Large intestine (tissue), 3 donors: ENCODE data around the gene TBC1D1. TPM values are rescaled to one million over a fixed set of nuclear protein-coding genes. Genes with fewer than 3 reads are reported as not detected.

Source experiments
- DNase-seq, 2 donors: peaks; one replicate each; pipeline versions ENCODE4 v3.0.0 to v3.0.0-alpha.2; 2013
- H3K27ac ChIP-seq: one replicate; pipeline ENCODE4 v1.5.1; 2013; ENCODE audit warnings: low read length
- H3K27me3 ChIP-seq: 2 replicates; pipeline ENCODE4 v1.6.1; 2013; ENCODE audit warnings: low read length; ENCODE audit not compliant: control insufficient read depth, insufficient read depth
- H3K36me3 ChIP-seq: 2 replicates; pipeline ENCODE4 v1.6.1; 2013; ENCODE audit warnings: low read length; ENCODE audit not compliant: control insufficient read depth, insufficient read depth
- H3K4me1 ChIP-seq: one replicate; pipeline ENCODE4 v1.6.1; 2013; ENCODE audit warnings: low read length; ENCODE audit not compliant: control insufficient read depth, insufficient read depth
- H3K4me3 ChIP-seq: one replicate; pipeline ENCODE4 v1.5.1; 2013; ENCODE audit warnings: low read length
- H3K9me3 ChIP-seq: one replicate; pipeline ENCODE4 v1.6.1; 2013; ENCODE audit warnings: mild to moderate bottlenecking, low read depth, low read length, moderate library complexity; ENCODE audit not compliant: control insufficient read depth
- WGBS: methylation state at CpG from one replicate; pipeline ENCODE4 v1.1.5; 2013; ENCODE audit warnings: low lambda C conversion rate; ENCODE audit not compliant: insufficient coverage; 5-methylcytosine and 5-hydroxymethylcytosine counted together
- polyA plus RNA-seq: library from polyadenylated mRNA; unstranded; fragments of 120-200 nt; gene quantifications from one replicate; pipeline ENCODE4 v1.2.1, GENCODE V29; 2013

Gene TBC1D1
- polyA plus RNA-seq, 1 donor, result 116 TPM

DNA sequence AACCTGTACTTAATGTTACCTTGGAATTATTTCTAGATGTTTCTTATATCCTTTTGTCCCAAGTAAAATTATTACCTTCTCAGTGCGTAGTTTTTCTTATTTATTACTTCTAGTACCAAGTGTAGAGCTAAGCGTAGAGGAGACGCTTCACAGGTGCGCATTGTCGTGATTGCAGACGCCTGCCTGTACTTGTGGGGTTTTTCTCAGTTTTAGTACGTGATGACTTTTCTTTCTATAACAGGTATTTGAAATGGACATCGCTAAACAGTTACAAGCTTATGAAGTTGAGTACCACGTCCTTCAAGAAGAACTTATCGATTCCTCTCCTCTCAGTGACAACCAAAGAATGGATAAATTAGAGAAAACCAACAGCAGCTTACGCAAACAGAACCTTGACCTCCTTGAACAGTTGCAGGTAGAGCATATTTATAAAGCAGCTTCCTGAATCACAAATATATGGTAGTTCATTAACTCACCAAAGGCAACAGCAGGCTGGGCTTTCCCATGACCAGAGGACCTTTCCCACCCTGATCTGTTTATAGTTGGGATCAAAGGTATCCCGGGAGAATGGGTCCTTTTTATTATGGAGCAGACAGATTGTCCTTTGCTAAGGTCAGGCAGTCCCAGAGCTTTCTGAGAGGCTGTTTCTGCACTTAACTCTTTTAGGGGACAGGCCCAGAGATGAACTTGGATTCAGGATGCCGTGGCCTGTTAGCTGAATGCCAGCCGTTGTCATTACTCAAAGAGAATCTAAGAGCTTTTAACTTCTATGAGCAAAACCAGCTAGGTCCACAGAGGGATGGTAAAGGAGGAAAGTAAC lies 242.2 kb downstream of the TBC1D1 start:
- Histone ChIP-seq H3K27ac (peak overlapping the region; percentile 92), H3K9me3 (no peaks in the 10 kb centered on the region), H3K36me3 (peaks cover 31% of the 10 kb centered on the region), H3K4me1 (peaks cover 64% of the 10 kb centered on the region), H3K4me3 (no peak overlapping the region), H3K27me3 (no peaks in the 10 kb centered on the region)
- DNase-seq, result peak; percentile 89 to 96
- 47% methylated on average over 2 of the region's 14 CpGs for WGBS

GRCh38 chr4:38133711-38134480 lies 243.0 kb downstream of the TBC1D1 start:
- H3K27me3 ChIP-seq, result no peaks in the 10 kb centered on the region
- WGBS, result no CpG with 5 or more reads among the region's 7 CpGs
- H3K36me3 ChIP-seq, result peaks cover 36% of the 10 kb centered on the region
- no peak overlapping the region for H3K4me3 ChIP-seq
- H3K9me3 ChIP-seq, result no peaks in the 10 kb centered on the region
- DNase-seq, result no peak
- H3K27ac ChIP-seq, result peak overlapping the region; percentile 92
- H3K4me1 ChIP-seq, result peaks cover 56% of the 10 kb centered on the region

DNA sequence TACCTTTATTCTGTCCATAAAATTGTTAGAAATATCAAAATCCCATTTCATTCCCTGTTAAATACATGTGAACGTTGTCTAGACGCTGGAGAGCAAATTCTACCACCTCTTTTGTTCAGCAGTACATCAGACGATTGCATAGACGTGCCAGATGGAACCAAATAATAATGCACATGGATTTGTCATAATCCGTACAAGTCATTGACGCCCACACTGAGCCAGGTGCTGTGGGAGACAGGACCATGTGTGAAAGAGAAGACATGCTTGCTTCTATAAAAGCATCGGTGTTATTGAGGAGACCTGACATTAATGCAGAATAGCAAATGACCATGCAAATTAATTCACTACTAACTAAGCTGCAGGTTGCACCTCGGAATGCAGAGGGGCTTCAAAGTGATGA lies 244.3 kb downstream of the TBC1D1 start:
- WGBS, result 100% methylated on average over 1 of the region's 8 CpGs
- no peak overlapping the region for H3K27ac ChIP-seq
- DNase-seq, result no peak
- no peaks in the 10 kb centered on the region for H3K9me3 ChIP-seq
- H3K4me1 ChIP-seq, result peaks cover 45% of the 10 kb centered on the region
- no peak overlapping the region for H3K4me3 ChIP-seq
- H3K36me3 ChIP-seq, result peaks cover 47% of the 10 kb centered on the region
- no peaks in the 10 kb centered on the region for H3K27me3 ChIP-seq

DNA sequence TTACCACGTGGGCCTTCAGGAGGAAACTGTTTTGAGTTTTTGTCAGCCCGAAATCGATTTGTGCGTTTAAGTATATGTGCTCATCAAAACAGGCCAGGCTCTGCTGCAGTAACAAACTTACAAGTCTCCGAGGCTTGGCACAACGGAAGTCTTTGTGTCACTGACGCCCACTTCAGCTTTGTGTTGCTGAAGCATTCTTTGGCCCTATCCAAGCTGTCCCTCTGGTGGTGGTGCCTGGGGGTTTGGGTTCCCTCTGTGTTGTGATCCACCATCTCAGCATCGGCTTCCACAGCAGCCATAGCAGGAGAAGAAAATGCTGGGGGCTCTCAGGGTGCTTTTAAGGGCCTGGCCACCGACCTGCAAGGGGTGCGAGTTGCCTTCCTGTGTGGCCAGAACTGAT lies 245.7 kb downstream of the TBC1D1 start:
- no peak overlapping the region for H3K4me3 ChIP-seq
- DNase-seq, result no peak
- no peak overlapping the region for H3K27ac ChIP-seq
- no peaks in the 10 kb centered on the region for H3K27me3 ChIP-seq
- no peaks in the 10 kb centered on the region for H3K9me3 ChIP-seq
- WGBS, result 100% methylated on average over 1 of the region's 10 CpGs
- peaks cover 31% of the 10 kb centered on the region for H3K4me1 ChIP-seq
- H3K36me3 ChIP-seq, result peaks cover 48% of the 10 kb centered on the region

DNA sequence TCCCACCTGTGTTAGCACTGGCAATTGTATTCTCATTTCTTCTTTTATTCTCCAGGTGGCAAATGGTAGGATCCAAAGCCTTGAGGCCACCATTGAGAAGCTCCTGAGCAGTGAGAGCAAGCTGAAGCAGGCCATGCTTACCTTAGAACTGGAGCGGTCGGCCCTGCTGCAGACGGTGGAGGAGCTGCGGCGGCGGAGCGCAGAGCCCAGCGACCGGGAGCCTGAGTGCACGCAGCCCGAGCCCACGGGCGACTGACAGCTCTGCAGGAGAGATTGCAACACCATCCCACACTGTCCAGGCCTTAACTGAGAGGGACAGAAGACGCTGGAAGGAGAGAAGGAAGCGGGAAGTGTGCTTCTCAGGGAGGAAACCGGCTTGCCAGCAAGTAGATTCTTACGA lies 246.2 kb downstream of the TBC1D1 start:
- Histone ChIP-seq H3K4me1 (peaks cover 27% of the 10 kb centered on the region), H3K27ac (no peak overlapping the region), H3K27me3 (no peaks in the 10 kb centered on the region), H3K9me3 (no peaks in the 10 kb centered on the region), H3K36me3 (peaks cover 48% of the 10 kb centered on the region), H3K4me3 (no peak overlapping the region)
- no peak for DNase-seq
- WGBS, result no CpG with 5 or more reads among the region's 17 CpGs

DNA sequence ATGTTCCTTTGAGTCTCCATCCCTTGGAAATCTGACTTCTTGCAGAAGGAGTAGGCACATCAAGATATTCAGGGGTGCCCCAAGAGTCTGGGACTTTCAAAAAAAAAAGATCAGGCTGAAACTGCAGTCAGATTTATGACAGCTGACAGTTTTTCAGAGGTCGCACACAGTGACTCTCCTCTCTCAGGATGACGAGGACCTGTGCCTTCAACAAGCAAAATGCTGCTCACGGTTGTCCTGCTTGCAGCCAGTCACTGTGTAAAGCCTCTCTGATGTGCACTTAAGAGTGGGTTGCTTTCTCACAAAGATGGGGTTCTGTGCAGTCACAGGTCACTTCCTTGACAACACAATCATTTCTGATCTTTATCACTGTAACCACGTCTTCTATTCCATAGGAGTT lies 247.5 kb downstream of the TBC1D1 start:
- Histone ChIP-seq H3K4me1 (peaks cover 16% of the 10 kb centered on the region), H3K27ac (no peak overlapping the region), H3K9me3 (no peaks in the 10 kb centered on the region), H3K27me3 (no peaks in the 10 kb centered on the region), H3K36me3 (peaks cover 48% of the 10 kb centered on the region), H3K4me3 (no peak overlapping the region)
- no peak for DNase-seq
- 40% methylated on average over 1 of the region's 4 CpGs for WGBS

DNA sequence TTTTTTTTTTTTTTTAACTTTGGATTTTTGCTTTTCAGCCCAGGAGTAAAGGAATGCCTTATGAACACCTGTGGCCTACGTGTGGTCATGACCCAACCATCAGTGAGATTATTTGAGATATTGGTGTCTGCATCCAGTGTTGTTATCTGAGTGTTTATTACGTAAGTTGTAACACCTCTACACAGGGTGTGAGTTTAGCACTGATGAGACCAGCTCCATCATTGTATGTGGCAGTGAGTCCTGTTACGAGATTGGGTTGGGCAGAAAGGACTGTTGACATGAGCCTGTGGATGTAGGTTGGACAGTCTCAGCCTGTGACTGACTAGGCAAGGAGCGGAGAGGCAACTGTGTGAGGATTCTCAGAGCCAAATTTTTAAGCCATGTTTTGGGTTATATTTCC lies 248.3 kb downstream of the TBC1D1 start:
- Histone ChIP-seq H3K36me3 (peaks cover 45% of the 10 kb centered on the region), H3K4me3 (no peak overlapping the region), H3K4me1 (peaks cover 8% of the 10 kb centered on the region), H3K27me3 (no peaks in the 10 kb centered on the region), H3K27ac (no peak overlapping the region), H3K9me3 (no peaks in the 10 kb centered on the region)
- 100% methylated on average over 1 of the region's 4 CpGs for WGBS
- DNase-seq, result no peak

GRCh38 chr4:38140643-38141203 lies 249.8 kb downstream of the TBC1D1 start:
- peaks cover 34% of the 10 kb centered on the region for H3K36me3 ChIP-seq

GRCh38 chr4:38141808-38142500 lies 251.1 kb downstream of the TBC1D1 start:
- Histone ChIP-seq H3K36me3 (peaks cover 27% of the 10 kb centered on the region), H3K4me1 (peaks cover 9% of the 10 kb centered on the region), H3K4me3 (no peak overlapping the region), H3K27ac (no peak overlapping the region), H3K27me3 (no peaks in the 10 kb centered on the region), H3K9me3 (no peaks in the 10 kb centered on the region)
- DNase-seq, result no peak
- WGBS, result no CpG with 5 or more reads among the region's 8 CpGs

More at GRCh38 chr4:38140643-38141203, 249.8 kb downstream of the TBC1D1 start:
- no peaks in the 10 kb centered on the region for H3K27me3 ChIP-seq
- 40% methylated on average over 1 of the region's 1 CpG for WGBS
- no peak for DNase-seq
- H3K4me3 ChIP-seq, result no peak overlapping the region
- no peaks in the 10 kb centered on the region for H3K4me1 ChIP-seq
- H3K27ac ChIP-seq, result no peak overlapping the region
- no peaks in the 10 kb centered on the region for H3K9me3 ChIP-seq

- Histone ChIP-seq H3K27me3 (no peaks in the 10 kb centered on the region), H3K27ac (no peak overlapping the region), H3K4me1 (peaks cover 9% of the 10 kb centered on the region), H3K9me3 (no peaks in the 10 kb centered on the region), H3K36me3 (peaks cover 14% of the 10 kb centered on the region), H3K4me3 (no peak overlapping the region)
- WGBS, result no CpG with 5 or more reads among the region's 1 CpG
- DNase-seq, result no peak
Measured at GRCh38 chr4:38144031-38144430, 253.1 kb downstream of the TBC1D1 start.
